ENCODE results near the gene F2R.

F2R gene

GRCh38 chr5:76690704-76691466 is 25.0 kb upstream of the F2R start:
- no peak for DNase-seq

GRCh38 chr5:76691467-76692273 is 24.3 kb upstream of the F2R start:
- no peak for DNase-seq

GRCh38 chr5:76692274-76692540 is 23.7 kb upstream of the F2R start:
- no peak for DNase-seq

GRCh38 chr5:76692651-76693050 is 23.3 kb upstream of the F2R start:
- DNase-seq, result no peak

DNA sequence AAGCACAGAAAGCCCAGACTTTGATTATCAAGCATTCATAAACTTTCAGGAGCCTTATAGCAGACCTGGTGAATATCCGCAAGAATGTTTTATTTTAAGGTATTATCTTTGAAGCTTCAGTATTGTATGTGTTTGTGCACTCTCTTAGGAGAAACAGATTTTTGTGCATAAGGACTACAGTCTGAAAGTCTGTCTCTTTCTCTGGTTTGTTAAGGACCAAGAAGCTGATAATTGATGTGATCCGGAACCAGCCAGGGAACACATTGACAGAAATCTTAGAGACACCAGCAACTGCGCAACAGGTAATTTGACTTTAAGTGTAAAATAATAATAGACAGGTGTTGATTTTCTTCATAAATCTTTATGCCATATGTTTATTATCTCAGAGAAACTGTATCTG is 22.8 kb upstream of the F2R start:
- DNase-seq, result no peak

DNA sequence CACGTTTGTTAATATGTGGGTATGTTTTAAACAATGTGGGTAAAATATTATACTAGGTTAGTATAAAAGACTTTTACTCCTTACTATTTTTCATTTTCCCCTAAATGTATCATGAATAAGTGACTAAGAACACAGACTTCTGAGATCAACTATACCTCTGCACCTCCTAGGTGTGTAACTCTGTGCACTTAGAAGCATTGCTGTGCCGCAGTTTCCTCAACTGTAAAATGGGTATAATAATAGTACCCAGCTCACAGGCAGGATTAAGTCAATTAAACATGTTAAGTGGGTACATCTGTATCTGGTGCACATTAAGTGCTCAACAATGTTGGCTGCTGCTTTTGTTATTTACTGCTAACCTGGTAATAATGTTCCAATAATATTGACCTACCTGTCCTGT is 21.6 kb upstream of the F2R start:
- no peak for DNase-seq

DNA sequence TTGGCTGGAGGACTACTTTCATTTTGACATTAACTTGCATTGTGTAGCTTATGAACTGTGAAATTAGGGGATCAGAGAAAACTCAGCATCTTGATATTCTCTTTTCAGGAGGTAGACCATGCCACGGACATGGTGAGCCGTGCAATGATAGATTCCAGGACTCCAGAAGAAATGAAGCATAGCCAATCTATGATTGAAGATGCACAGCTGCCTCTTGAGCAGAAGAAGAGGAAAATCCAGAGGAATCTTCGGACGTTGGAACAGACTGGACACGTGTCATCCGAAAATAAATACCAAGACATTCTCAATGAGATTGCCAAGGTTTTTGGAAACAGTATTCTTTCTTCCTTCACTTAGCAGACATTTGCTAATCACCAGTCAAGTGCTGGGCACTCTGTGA is 20.6 kb upstream of the F2R start:
- DNase-seq, result no peak

- no peak for DNase-seq
These were observed 19.7 kb upstream of the F2R start for GRCh38 chr5:76696251-76696650.

DNA sequence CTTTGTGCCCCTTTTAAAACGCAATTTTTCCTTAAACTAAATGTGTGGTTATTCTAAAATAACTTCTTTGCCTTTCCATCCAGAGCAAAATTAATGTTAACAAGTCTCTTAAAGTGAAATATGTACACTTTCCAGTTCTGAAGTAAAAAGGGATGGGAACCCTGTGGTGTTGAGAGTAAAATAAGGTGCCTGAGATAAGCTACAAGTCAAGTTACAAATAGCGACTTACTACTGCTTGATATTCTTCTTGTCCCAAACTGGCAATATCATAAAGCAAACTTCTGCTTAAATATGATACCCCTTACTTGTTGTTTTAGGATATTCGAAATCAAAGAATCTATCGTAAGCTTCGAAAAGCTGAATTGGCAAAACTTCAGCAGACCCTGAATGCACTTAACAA is 18.3 kb upstream of the F2R start:
- no peak for DNase-seq

DNA sequence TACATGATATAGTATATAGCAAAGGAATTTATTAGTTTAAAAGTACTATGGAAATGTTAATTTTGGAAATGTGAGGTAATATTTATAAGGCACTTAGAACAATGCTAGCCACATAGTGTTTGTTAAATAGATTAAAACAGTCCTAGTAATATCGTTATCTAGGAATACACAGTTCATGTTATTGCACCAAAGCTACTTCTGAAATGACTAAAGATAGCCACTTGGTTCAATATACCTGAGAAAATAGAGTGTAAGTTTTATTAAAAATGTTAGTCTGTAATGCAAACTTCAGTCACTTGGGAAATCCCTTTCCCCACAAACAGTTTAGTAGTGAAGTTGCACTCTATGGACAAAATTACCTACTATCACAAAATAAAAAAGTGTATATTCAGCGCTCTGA is 15.4 kb upstream of the F2R start:
- no peak for DNase-seq

DNA sequence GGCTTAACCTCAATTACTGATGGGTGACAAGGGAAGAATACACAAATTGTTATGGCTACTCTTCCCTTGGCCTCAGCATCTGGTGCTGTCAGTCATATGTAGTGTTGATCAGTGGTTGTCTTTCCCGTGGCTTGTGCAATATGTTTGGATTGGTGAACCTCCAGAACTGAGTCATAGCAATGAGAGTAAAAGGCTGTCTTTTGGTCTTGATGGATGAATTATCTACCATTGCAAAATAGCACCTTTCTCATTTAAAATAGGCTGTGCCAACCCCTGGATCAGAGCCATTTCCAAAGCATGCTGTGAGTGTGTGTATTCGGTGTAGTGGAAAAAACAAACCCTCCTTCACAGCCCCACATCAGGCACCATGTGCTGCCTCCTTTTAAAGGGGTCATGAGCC is 14.6 kb upstream of the F2R start:
- no peak for DNase-seq

GRCh38 chr5:76703707-76704106 is 12.2 kb upstream of the F2R start:
- DNase-seq, result no peak

- DNase-seq, result no peak
These were observed 11.7 kb upstream of the F2R start for GRCh38 chr5:76704131-76704663.

- no peak for DNase-seq
These were observed 10.4 kb upstream of the F2R start for GRCh38 chr5:76705574-76705973.

GRCh38 chr5:76709762-76710161 is 6.2 kb upstream of the F2R start:
- no peak for DNase-seq

DNA sequence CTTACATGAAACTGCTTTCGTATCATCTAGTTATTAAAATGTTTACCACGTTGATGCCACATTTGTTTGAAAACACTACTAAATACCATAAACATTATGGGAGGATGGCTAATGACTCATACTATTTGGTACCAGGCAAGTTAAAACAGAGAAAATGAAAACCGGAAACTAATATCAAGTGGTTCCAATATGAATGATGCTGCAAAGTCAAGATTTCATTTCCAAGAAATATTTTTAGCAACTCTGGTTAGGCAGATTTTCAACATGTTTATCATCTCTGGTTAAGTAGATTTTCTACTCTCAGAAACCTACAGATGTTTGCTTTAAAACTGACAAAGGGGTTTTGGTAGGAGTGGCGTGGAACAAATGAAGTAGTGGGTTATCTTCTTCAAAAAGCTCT is 4.9 kb upstream of the F2R start:
- DNase-seq, result no peak

DNA sequence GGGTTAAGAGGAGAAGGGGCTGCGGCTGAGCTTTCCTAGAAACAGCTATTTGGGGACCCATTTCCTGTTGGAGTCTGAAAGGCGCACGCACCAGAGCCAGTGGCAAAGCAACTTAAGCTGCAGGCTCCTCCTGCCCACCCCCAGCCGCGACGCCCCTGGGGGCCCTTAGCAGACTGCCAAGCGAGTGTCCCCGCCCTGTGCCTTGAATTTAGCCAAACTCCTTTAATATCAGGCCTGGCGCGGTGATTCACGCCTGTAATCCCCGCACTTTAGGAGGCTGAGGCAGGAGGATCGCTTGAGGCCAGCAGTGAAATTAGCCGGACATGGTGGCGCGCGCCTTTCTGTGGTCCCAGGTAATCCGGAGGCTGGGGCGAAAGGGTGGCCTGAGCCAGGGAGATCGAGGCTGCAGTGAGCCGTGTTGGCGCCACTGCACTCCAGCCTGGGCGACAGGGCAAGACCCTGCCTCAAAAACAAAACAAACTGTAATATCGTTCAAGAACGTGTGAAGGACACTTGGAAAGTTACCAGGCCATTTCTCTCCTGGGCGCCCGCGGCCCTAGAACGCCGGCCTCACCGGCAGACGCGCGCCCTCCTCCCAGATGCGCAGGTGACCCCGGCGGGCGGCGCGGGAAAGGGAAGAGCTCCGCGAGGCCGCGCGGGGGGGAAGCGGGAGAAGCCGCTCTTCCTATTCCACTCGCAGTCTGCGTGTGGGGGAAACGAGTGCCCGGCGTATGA is 1.0 kb upstream of the F2R start:
- no peak for DNase-seq

DNA sequence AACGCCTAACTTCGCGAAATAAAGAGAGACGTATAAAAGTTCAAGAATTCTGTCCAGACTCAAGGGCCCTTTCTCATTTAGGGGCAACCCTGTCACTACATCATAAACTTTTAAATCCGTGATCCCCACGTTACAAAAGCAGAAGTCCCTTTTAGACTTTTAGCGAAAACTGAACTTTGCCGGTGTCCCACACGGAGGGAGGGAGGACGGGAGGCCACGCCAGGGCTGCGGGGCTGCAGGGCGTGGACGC is 515 bp upstream of the F2R start:
- no peak for DNase-seq

- no peak for DNase-seq
These were observed 681 bp downstream of the F2R start for GRCh38 chr5:76716456-76717157.

DNA sequence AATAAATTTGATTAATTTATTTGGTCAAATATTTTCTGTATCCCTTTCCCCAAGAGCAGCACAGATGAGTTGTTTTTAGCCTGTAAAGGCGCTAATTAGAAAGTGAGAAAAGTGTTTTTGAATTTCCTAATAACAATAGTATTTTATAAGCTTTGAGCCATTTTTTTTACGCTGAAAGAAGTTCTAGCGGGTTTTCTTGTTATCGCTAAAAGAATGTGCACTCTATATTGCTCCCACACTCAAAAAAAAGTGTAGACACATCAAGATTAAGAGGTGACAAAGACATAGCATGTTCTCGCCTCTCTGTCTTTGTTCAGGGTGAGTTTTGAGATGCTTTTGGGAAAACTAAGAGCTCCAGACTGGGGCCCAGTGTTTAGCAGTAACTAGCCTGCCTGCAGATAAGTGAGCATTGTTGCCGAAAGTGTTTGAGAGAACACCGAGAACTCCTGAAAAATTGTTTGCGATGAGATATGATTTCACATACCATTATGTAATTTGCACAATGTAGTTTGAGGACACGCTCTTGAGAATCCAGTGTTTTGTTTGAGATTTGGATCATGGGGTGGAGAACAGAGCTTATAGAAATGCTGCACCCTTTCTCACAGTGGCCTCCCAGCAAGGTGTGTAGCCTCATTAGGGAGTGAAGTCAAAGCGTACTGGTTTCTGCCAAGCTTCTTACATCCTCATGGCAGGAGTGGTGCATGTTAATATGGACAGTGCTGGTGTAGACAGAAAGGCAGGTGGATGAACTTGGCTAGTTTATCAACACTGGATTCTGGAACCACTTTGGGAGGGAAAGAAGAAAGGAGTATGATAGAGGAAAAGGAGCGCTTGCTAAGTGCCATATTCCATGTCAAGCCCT is 1.5 kb downstream of the F2R start:
- no peak for DNase-seq

- no peak for DNase-seq
These were observed 2.5 kb downstream of the F2R start for GRCh38 chr5:76718381-76718832.

DNA sequence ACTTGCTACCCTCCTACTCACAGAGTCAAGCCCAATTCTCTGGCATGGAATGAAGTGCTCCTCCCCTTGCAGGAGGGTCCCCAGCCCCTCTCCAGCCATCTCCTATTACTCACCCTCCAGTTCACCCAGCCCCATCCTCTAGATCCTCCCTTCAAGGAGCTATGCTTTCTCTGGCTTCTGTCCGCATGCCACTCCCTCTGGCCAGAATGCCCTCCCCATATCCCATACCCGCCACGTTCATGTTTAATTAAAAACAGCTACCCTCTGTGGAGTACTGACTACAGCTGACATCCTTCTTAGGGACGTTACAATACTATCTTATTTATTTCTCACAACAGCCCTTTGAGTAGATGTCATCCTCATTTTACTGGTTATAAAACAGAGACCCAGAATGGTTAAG is 3.0 kb downstream of the F2R start:
- DNase-seq, result no peak
